Measurements from ENCODE around the gene ERP27.

ERP27 gene

GRCh38 chr12:14884458-14884878 is 53.9 kb downstream of the ERP27 start:
- ChIA-PET POLR2A (no interaction called here), CTCF (no interaction called here)
- no peak for DNase-seq (ENCODE audit: extremely low spot score)
- TF ChIP-seq LEF1 (IDR thresholded peaks at IDR 0.05; ENCODE audit: borderline replicate concordance) (no peak), ZNF384 (IDR thresholded peaks at IDR 0.05) (no peak), L3MBTL2 (conservative IDR thresholded peaks at IDR 0.05) (no peak), FOXK2 (IDR thresholded peaks at IDR 0.05) (no peak), BHLHE40 (IDR thresholded peaks at IDR 0.05; ENCODE audit: borderline replicate concordance) (no peak), ELF4 (IDR thresholded peaks at IDR 0.05) (no peak), TARDBP (IDR thresholded peaks at IDR 0.05) (no peak), NFRKB (IDR thresholded peaks at IDR 0.05) (no peak), HDGF (IDR thresholded peaks at IDR 0.05; ENCODE audit: borderline replicate concordance) (no peak), SUZ12 (IDR thresholded peaks at IDR 0.05) (no peak), FOXA1 (IDR thresholded peaks at IDR 0.05) (no peak), PKNOX1 (IDR thresholded peaks at IDR 0.05) (no peak)

DNA sequence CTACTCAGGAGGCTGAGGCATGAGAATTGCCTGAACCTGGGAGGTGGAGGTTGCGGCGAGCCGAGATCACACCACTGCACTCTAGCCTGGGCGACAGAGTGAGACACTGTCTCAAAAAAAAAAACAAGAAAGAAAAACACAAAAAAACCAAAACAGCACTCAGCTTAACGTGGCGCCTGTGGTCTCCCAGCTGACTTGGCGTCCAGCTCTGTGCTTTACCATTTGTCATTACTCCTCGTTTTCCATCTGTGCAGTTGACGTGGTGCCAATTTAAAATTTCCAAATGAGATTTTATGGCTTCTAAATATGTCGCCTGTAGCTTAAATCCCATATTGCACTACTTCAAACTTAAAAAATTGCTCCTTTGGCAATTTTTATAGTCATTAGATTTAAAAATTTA is 54.7 kb downstream of the ERP27 start:
- DNase-seq (ENCODE audit: extremely low spot score): no peak
- TF ChIP-seq TARDBP (IDR thresholded peaks at IDR 0.05): no peak
- no peak for TF ChIP-seq ZNF384 (IDR thresholded peaks at IDR 0.05)
- TF ChIP-seq HDGF (IDR thresholded peaks at IDR 0.05; ENCODE audit: borderline replicate concordance): no peak
- POLR2A ChIA-PET: no interaction called here
- CTCF ChIA-PET: no interaction called here

GRCh38 chr12:14880890-14881453 is 57.4 kb downstream of the ERP27 start:
- ChIA-PET CTCF (no interaction called here), POLR2A (no interaction called here)
- DNase-seq (ENCODE audit: extremely low spot score): no peak
- no peak for TF ChIP-seq SP1 (IDR thresholded peaks at IDR 0.05)
- TF ChIP-seq ARNT (IDR thresholded peaks at IDR 0.05): no peak
- TF ChIP-seq NFRKB (IDR thresholded peaks at IDR 0.05): no peak
- TF ChIP-seq CTBP1 (IDR thresholded peaks at IDR 0.05; ENCODE audit: borderline replicate concordance): no peak
- TF ChIP-seq FOXK2 (IDR thresholded peaks at IDR 0.05): no peak
- no peak for TF ChIP-seq TARDBP (IDR thresholded peaks at IDR 0.05)
- TF ChIP-seq PKNOX1 (IDR thresholded peaks at IDR 0.05): no peak
- TF ChIP-seq ZNF384 (IDR thresholded peaks at IDR 0.05): no peak
- no peak for TF ChIP-seq ELF4 (IDR thresholded peaks at IDR 0.05)
- TF ChIP-seq BHLHE40 (IDR thresholded peaks at IDR 0.05; ENCODE audit: borderline replicate concordance): no peak
- no peak for TF ChIP-seq SUZ12 (IDR thresholded peaks at IDR 0.05)
- TF ChIP-seq FOXA1 (IDR thresholded peaks at IDR 0.05): no peak
- no peak for TF ChIP-seq HDGF (IDR thresholded peaks at IDR 0.05; ENCODE audit: borderline replicate concordance)

GRCh38 chr12:14879222-14879933 is 59.0 kb downstream of the ERP27 start:
- TF ChIP-seq NFRKB (IDR thresholded peaks at IDR 0.05) (no peak), TARDBP (IDR thresholded peaks at IDR 0.05) (no peak), FOXM1 (IDR thresholded peaks at IDR 0.05; ENCODE audit: borderline replicate concordance) (no peak), FOXK2 (IDR thresholded peaks at IDR 0.05) (no peak), SUZ12 (IDR thresholded peaks at IDR 0.05) (no peak), SP1 (IDR thresholded peaks at IDR 0.05) (no peak), ARNT (IDR thresholded peaks at IDR 0.05) (no peak), LEF1 (IDR thresholded peaks at IDR 0.05; ENCODE audit: borderline replicate concordance) (no peak), ELF4 (IDR thresholded peaks at IDR 0.05) (no peak), ZNF384 (IDR thresholded peaks at IDR 0.05) (no peak), CTBP1 (IDR thresholded peaks at IDR 0.05; ENCODE audit: borderline replicate concordance) (no peak), PKNOX1 (IDR thresholded peaks at IDR 0.05) (no peak), HDGF (IDR thresholded peaks at IDR 0.05; ENCODE audit: borderline replicate concordance) (no peak), FOXA1 (IDR thresholded peaks at IDR 0.05) (no peak), BHLHE40 (IDR thresholded peaks at IDR 0.05; ENCODE audit: borderline replicate concordance) (no peak), L3MBTL2 (conservative IDR thresholded peaks at IDR 0.05) (no peak)
- CTCF ChIA-PET: no interaction called here
- POLR2A ChIA-PET: no interaction called here
- no peak for DNase-seq (ENCODE audit: extremely low spot score)

- ChIA-PET CTCF (interaction anchor here (0.6 kb wide), 1 partner anchor 194 kb away, joined by 3 read pairs; no protein-coding TSS in a partner anchor), POLR2A (no interaction called here)
- no peak for TF ChIP-seq ELF4 (IDR thresholded peaks at IDR 0.05)
- no peak for TF ChIP-seq SP1 (IDR thresholded peaks at IDR 0.05)
- no peak for TF ChIP-seq ARNT (IDR thresholded peaks at IDR 0.05)
- TF ChIP-seq FOXA1 (IDR thresholded peaks at IDR 0.05): no peak
- TF ChIP-seq ZNF384 (IDR thresholded peaks at IDR 0.05): no peak
- TF ChIP-seq BHLHE40 (IDR thresholded peaks at IDR 0.05; ENCODE audit: borderline replicate concordance): no peak
- TF ChIP-seq NFRKB (IDR thresholded peaks at IDR 0.05): no peak
- TF ChIP-seq LEF1 (IDR thresholded peaks at IDR 0.05; ENCODE audit: borderline replicate concordance): no peak
- no peak for TF ChIP-seq TARDBP (IDR thresholded peaks at IDR 0.05)
- TF ChIP-seq CTBP1 (IDR thresholded peaks at IDR 0.05; ENCODE audit: borderline replicate concordance): no peak
- no peak for TF ChIP-seq SUZ12 (IDR thresholded peaks at IDR 0.05)
- TF ChIP-seq HDGF (IDR thresholded peaks at IDR 0.05; ENCODE audit: borderline replicate concordance): no peak
- no peak for TF ChIP-seq FOXM1 (IDR thresholded peaks at IDR 0.05; ENCODE audit: borderline replicate concordance)
- TF ChIP-seq FOXK2 (IDR thresholded peaks at IDR 0.05): no peak
- TF ChIP-seq PKNOX1 (IDR thresholded peaks at IDR 0.05): no peak
- no peak for TF ChIP-seq L3MBTL2 (conservative IDR thresholded peaks at IDR 0.05)
- no peak for DNase-seq (ENCODE audit: extremely low spot score)
Observed at GRCh38 chr12:14878488-14878887, 59.8 kb downstream of the ERP27 start.
